ENCODE data around the gene CDKN2A.

The CDKN2A gene

GRCh38 chr9:21941337-21941995 lies 52.7 kb downstream of the CDKN2A start:
- no peak for DNase-seq

- DNase-seq = no peak
Observed at GRCh38 chr9:21936161-21936560, 58.0 kb downstream of the CDKN2A start.

GRCh38 chr9:21935631-21936030 lies 58.6 kb downstream of the CDKN2A start:
- DNase-seq = no peak

- DNase-seq = no peak
Observed at GRCh38 chr9:21933865-21934264, 60.3 kb downstream of the CDKN2A start.

DNA sequence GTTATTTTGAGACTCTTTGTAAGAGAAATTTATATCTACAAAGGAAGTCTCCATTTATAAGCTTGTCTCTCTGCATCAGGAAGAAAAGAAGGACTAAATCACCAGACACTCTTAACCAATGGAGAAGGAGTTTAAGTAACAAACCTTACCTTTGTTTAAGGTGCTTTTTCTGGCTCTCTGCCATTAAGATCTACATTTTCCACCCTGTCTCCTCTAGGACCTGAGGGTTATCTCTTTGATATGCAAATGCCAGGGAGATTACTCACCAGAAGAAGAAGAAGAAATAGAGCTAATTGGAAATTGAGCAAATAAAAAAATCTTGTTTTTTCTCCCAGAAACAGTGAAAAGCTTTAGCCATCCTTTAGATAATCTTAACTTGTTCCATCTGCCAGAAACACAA lies 60.9 kb downstream of the CDKN2A start:
- no peak for DNase-seq

- DNase-seq = no peak
Observed at GRCh38 chr9:21931428-21931827, 62.8 kb downstream of the CDKN2A start.

- no peak for DNase-seq
Observed at GRCh38 chr9:21927752-21928151, 66.4 kb downstream of the CDKN2A start.

DNA sequence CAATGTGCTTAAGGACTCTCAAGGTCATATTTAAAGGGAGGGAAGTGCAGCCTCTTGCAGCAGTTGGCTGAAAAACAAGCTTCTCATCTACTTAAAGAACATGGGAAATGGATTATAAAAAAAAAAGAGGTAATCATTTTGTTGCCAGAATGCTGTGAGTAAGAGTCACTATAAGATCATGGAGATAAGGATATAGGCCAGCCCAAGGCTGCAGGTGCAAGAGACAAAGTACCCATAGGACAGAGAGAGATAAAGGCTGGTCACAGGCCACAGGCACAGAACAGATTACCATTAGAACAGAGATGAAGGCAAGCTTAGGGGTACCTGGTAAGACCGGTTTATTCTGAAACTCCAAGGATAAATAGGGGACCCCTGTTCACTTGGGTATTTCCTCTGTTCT lies 70.5 kb downstream of the CDKN2A start:
- DNase-seq = no peak

DNA sequence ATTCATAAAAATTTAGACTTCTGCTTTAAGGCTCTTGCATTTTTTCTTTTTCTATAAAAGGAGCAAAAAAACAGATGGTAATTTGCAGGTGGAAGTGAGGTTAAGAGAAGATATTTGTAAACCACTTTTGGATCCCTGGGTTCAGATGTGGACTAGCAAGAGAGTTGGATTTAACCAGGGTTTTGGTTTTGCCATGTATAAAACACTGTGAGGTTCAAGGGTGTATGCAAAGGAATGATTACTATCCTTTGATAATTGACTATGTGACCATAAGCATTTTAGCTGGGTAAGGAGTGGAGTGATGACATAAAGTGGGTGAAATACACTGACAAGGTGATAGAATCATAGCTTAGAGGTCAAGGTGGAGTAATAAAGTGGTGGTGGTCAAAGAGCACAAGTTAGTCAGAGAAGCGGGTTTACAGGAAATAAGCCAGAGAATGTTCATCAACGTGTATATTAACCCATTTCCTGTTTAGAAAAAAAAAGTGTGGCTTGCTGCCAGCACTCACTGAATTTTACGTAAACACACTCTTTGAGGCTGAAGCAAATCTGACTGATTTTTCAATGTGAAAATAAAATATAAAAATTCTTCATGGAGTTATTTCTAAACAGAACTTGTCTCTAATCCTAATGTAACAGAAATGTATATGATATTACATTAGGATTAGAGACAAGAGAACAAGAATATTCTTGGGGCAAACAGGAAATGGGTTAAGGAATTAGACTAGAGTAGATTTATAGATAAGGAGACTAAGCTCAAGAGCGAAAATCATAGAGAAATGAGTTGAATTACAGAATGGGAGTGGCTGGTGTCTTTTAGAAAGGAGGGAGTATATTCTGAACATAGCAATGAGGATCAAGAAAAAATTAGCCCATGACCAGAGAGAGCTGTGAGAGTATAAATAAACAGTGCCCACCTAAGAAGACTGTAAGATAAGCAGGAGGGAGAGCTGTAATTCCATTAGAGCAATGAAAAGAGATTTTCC lies 74.5 kb downstream of the CDKN2A start:
- DNase-seq = no peak

Data from right kidney (tissue), 1 donor.